Stimulated activated CD4-positive, alpha-beta T cell treated with anti-CD3 and anti-CD28 coated beads, Interleukin-4, amount 100 ng/mL, for 24 hours (primary cell): ENCODE results near the gene RRAGD.

Source experiments
- DNase-seq: peaks from one replicate; pipeline ENCODE4 v3.0.0-alpha.2; 2020

The RRAGD gene

DNA sequence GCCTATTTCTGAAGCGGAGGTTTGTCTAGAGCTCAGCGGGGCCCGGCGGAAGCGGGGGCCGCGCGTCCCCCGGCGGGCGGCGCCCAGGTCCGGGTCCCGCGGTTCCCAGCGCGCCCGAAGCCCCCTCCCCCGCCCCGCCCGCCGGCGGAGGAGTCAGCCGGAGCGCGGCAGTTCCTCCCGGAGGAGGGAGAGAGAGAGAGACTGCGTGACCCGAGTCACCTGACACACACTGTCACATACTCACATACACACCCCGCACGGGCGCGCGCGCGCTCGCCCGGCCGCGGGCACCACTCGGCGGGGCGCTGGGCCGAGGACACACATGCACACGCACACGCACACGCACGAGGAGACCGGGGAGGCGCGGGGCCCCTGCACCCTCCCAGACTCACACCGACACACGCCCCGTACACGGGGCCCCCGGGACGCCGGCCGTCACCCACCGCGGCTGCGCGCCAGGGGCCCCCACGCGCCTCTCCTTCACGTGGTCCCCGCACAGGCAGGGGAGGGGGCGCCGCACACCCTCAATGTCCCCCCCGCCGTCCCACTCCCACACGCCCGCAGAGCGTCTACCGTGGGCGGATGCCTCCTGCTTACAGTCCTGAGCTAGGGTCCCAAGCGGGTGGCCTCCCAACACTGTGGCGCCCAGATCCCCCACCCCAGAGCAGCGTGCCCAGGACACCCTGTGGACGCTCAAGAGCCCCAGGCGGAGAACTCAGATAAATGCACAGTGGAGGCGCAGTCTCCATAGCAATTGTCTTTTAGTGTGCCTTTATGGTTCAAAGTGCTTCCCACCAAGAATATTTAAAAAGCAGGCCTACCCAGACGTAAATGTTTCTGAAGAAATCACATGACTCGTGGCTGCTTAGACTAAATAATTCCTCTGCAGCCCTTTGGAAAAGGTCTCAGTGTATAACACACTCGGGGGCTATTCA is at the start of gene RRAGD:
Gene RRAGD (minus strand): TSS at position 203 of the 935 bp plus-strand sequence. CDS start 280 bp downstream, outside the sequence.
- DNase-seq, result peak; percentile 60

GRCh38 chr6:89460713-89461112 is 48.6 kb upstream of the RRAGD start:
- DNase-seq, result no peak

DNA sequence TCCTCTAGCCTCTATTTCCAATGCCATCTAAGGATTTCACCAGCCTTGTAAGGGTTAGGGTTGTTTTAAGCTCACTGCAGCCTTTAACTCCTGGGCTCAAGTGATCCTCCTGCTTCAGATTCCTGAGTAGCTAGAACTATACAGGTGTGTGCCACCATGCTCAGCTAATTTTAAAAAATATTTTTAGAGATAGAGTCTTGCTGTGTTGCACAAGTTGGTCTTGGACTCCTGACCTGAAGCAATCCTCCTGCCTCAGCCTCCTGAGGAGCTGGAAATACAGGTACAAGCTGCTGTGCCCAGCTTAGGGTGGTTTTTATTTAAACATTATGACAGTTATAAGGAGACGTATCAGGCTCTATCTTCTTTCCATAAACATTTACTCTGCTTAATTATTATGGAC is 47.4 kb upstream of the RRAGD start:
- no peak for DNase-seq

GRCh38 chr6:89458704-89459103 is 46.6 kb upstream of the RRAGD start:
- DNase-seq, result no peak

DNA sequence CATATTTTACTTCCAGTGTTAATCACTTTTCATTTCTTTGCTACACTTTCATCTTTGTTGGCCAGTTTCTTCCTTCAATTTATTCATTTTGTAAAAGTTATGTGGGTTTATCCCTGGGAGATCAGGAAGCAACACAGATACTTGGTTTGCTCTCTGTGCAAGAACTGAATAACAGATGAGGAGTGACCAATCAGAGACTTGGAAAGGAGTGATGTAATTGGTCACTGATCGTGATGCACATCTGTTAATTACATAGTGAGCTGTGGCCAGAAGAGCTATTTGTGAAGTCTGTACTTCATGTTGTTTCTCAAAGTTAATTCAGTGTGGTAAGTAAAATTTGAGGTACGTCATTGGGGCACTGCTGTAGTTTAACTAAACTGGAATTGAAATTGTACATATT is 42.2 kb upstream of the RRAGD start:
- DNase-seq, result no peak

- no peak for DNase-seq
Observed at GRCh38 chr6:89452281-89452680, 40.2 kb upstream of the RRAGD start.

DNA sequence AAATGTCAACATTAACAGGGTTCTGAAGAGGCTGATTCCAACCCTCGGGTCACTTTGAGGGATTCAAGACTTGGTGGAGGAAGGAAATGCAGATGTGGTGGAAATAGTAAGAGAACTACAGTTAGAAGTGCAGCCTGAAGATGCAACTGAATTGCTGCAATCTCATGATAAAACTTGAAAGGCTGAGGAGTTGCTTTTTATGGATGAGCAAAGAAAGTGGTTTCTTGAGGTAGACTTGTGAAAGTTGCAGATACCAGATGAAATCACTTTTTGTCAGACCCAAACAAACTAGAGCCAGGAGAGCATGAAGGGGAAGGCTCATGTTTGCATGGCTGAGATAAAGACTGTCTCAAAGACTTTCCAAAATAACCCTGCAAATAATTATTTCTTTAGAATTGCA is 37.1 kb upstream of the RRAGD start:
- no peak for DNase-seq

GRCh38 chr6:89443658-89444057 is 31.6 kb upstream of the RRAGD start:
- DNase-seq, result no peak

GRCh38 chr6:89440200-89440599 is 28.1 kb upstream of the RRAGD start:
- no peak for DNase-seq

GRCh38 chr6:89439014-89439413 is 26.9 kb upstream of the RRAGD start:
- DNase-seq, result no peak

DNA sequence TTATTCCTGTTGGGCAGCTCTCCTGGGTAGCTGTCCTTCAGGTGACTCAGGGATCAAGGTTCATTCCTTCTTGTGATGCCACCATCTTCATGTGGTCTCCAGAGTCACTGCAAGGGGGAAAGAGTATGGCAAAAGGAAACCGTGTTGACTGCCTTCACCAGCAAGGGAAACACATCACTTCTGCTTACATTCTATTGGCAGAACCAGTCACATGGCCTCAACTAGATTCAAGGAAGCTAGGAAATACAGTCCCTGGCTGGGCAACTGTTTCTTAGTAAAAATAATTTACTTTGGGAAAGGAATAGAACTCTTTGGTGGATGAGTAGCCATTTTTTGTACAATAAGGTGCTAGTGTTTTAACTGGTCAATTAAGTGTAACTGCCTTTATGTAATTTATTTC is 26.2 kb upstream of the RRAGD start:
- DNase-seq, result no peak

DNA sequence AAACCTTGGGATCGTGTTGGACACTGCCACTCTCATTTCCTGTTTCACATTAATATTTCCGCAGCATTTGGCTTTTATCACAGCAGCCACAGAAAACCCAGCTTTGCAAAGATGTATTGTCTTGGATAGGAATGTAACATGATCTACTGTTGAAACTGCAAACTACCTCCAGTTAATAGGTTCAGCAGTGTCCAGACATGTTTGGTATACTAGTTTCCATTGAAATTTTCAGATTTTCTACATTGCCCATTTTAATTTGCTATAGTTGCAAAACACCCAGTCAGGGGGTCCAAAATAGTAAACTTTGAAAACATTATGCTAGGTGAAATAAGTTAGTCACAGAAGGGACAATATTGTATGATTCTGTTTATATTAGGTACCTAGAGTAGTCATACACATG is 24.2 kb upstream of the RRAGD start:
- no peak for DNase-seq

GRCh38 chr6:89434954-89435353 is 22.9 kb upstream of the RRAGD start:
- no peak for DNase-seq

DNA sequence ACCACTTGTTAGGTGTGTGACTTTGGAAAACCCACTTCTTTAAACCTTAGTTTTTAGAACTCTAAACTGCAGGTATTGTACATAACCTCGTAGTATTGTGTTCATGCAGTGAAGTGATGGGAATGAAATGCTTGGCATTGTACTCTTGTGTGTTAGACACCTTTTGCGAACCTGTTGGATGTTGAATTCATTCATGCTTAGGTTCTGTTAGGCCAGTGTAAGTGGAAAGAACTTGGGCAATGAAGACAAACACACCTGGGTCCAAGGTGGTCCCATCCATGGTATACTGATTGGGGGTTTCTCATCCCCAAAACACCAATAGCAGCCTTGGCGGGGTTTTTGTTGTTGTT is 22.1 kb upstream of the RRAGD start:
- DNase-seq, result no peak

- peak; percentile 10 for DNase-seq
Observed at GRCh38 chr6:89433252-89434149, 21.4 kb upstream of the RRAGD start.

GRCh38 chr6:89432875-89433251 is 20.8 kb upstream of the RRAGD start, which contains the start of gene ANKRD6:
Gene ANKRD6 (plus strand): TSS chr6:89433152. CDS start chr6:89566977, 133,825 bp downstream.
- DNase-seq, result peak; percentile 81

DNA sequence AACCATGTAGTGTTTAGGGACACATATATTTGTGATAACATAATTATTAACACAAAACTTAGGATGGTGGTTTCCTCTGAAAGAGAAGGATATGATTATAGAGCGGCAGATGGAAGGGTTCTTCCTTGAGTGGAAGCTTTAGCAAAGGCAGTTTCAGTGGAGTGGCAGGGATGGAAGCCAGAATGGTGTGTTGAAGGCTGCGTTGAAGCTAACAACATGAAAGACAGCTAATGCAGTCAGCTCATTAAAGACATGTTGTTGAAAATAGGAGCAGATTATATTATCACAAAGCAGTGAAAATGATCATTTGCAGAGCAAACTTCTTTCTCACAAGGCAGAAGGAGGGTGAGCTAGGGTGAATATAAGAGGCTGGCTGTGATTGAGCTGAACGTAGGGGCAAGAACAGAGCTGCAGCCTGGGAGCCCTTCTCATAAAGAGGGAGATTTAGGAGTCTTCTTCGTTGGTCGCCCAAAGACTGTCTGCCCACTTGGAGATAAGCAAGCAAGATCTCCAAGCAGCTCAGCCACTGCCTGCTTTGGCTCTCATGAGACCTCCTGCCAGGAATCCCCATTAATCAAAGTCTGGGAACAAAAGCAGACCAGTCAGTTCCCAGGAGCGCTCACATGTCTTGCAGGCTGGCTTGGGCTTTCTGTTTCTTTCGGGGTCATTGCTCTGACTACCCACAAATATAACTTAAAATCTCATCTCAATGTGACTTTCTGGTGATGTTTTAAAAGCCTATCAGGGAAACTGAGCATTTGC is 18.3 kb upstream of the RRAGD start:
- DNase-seq, result no peak

GRCh38 chr6:89416796-89417195 is 4.7 kb upstream of the RRAGD start:
- DNase-seq, result no peak

GRCh38 chr6:89415185-89415584 is 3.1 kb upstream of the RRAGD start:
- DNase-seq, result no peak

DNA sequence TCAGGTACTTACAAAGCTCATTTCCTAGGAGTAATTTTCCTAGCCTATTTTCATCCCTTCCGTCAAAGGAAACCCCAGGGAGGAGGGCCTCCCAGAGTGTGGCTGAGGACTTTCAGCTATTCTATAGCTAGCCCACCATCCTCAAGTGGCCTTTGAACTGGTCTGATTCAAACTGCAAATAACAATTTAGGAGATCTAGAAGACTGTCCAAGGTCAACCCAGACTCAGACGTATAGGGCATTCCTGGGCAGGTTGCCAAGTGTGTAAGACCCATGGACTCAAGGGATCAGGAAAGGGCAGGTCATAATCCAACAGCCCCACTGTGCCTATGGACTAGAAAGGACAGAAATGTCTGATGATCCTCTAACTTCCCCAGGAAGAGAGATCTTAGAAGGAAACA is 2.1 kb upstream of the RRAGD start:
- no peak for DNase-seq

- no peak for DNase-seq
Observed at GRCh38 chr6:89413006-89413400, 930 bp upstream of the RRAGD start.

GRCh38 chr6:89411145-89412070 is 665 bp downstream of the RRAGD start:
- DNase-seq, result peak; percentile 24
